ENCODE measurements around the gene RRH. TPM values are rescaled to one million over a fixed set of nuclear protein-coding genes. Genes with fewer than 3 reads are reported as not detected.

RRH gene
- total and polyA plus RNA-seq, 2 of the 13 experiments (the other 11 are each of a cell fraction or from before 2014, with no cell fraction given) = 0.07 to 0.17 TPM

DNA sequence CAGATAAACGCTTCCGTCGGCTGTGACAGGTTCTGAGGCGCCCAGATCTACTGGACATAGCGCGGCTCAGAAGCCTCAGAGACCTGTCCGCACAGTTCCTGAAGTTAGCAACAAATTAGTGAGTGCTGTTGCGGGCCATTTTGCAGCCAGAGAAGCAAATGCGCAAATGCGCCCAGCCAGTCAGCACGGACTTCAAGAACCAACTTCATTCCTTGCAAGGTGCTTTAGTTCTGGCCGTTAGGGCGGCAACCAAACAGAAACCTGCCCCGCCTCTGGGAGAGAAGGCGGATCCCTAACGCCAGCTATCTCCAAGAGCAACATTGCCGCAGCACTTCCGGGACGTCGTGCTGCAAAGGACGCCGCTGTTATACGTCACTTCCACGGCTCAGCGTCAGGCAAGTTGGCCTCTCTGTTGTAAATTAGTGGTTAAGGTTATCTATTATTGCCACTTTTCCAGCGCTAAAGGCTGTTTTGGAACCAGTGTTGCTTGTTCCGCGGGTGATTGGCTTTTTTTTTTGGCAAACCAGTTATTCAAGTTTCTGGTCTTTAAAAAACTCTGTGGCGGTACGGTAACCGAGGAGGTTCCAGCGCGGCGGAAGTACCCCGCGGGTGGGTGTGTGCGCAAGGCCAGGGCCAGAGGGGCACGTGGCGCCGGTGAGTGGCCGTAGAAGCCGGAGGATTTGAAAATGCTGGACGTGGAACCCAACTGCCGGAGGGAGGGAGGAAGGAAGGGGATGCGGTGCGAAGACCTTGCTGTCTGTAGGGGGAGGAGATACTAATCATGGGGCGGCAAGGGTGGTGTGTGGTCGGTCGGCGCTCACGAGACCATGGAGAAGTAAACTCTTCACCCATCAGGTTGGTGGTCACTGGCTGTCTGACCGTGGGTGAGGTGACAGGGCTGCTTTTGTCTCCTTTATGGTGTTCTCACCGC is 12.4 kb upstream of the RRH start, which contains the start of gene GAR1 (continued):
- TF ChIP-seq, protein P1, sequence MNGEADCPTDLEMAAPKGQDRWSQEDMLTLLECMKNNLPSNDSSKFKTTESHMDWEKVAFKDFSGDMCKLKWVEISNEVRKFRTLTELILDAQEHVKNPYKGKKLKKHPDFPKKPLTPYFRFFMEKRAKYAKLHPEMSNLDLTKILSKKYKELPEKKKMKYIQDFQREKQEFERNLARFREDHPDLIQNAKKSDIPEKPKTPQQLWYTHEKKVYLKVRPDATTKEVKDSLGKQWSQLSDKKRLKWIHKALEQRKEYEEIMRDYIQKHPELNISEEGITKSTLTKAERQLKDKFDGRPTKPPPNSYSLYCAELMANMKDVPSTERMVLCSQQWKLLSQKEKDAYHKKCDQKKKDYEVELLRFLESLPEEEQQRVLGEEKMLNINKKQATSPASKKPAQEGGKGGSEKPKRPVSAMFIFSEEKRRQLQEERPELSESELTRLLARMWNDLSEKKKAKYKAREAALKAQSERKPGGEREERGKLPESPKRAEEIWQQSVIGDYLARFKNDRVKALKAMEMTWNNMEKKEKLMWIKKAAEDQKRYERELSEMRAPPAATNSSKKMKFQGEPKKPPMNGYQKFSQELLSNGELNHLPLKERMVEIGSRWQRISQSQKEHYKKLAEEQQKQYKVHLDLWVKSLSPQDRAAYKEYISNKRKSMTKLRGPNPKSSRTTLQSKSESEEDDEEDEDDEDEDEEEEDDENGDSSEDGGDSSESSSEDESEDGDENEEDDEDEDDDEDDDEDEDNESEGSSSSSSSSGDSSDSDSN (CRISPR knock-in tag; IDR thresholded peaks at IDR 0.05) = peak; percentile 80
- TF ChIP-seq CEBPB (IDR thresholded peaks at IDR 0.05; ENCODE audit: borderline replicate concordance, low read depth, low read length) (no peak), NFE2L1 (CRISPR knock-in tag; IDR thresholded peaks at IDR 0.05; ENCODE audit: borderline replicate concordance) (no peak), POLR2AphosphoS2 (IDR thresholded peaks at IDR 0.05; ENCODE audit: low read depth, low read length) (no peak), NFATC3 (CRISPR knock-in tag; IDR thresholded peaks at IDR 0.05) (no peak; the same call in 1 of the 2 replicates), NCOA5 (CRISPR knock-in tag; IDR thresholded peaks at IDR 0.05) (no peak), ZNF564 (CRISPR knock-in tag; IDR thresholded peaks at IDR 0.05) (peak; percentile 17; the same call in 1 of the 2 replicates), ZKSCAN8 (CRISPR knock-in tag; IDR thresholded peaks at IDR 0.05; ENCODE audit: borderline replicate concordance) (peak; percentile 53; the same call in 1 of the 2 replicates), DNMT3B (CRISPR knock-in tag; conservative IDR thresholded peaks at IDR 0.05) (0 out of 2 replicates have a peak, but pooled peaks have one; percentile 51), MIER3 (CRISPR knock-in tag; IDR thresholded peaks at IDR 0.05; ENCODE audit: borderline replicate concordance) (peak; percentile 61; the same call in 1 of the 2 replicates), FOSL2 (CRISPR knock-in tag; IDR thresholded peaks at IDR 0.05) (peak; percentile 22; the same call in 1 of the 2 replicates)
- TF ChIP-seq, protein P2, sequence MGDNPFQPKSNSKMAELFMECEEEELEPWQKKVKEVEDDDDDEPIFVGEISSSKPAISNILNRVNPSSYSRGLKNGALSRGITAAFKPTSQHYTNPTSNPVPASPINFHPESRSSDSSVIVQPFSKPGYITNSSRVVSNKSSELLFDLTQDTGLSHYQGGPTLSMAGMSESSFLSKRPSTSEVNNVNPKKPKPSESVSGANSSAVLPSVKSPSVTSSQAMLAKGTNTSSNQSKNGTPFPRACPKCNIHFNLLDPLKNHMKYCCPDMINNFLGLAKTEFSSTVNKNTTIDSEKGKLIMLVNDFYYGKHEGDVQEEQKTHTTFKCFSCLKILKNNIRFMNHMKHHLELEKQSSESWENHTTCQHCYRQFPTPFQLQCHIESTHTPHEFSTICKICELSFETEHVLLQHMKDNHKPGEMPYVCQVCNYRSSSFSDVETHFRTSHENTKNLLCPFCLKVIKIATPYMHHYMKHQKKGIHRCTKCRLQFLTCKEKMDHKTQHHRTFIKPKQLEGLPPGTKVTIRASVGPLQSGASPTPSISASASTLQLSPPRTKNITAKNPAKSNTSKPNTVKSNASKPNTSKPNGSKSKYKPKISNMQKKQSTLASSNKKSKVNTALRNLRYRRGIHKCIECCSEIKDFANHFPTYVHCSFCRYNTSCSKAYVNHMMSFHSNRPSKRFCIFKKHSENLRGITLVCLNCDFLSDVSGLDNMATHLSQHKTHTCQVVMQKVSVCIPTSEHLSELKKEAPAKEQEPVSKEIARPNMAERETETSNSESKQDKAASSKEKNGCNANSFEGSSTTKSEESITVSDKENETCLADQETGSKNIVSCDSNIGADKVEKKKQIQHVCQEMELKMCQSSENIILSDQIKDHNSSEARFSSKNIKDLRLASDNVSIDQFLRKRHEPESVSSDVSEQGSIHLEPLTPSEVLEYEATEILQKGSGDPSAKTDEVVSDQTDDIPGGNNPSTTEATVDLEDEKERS (CRISPR knock-in tag; IDR thresholded peaks at IDR 0.05) = no peak
- TF ChIP-seq, protein P3, sequence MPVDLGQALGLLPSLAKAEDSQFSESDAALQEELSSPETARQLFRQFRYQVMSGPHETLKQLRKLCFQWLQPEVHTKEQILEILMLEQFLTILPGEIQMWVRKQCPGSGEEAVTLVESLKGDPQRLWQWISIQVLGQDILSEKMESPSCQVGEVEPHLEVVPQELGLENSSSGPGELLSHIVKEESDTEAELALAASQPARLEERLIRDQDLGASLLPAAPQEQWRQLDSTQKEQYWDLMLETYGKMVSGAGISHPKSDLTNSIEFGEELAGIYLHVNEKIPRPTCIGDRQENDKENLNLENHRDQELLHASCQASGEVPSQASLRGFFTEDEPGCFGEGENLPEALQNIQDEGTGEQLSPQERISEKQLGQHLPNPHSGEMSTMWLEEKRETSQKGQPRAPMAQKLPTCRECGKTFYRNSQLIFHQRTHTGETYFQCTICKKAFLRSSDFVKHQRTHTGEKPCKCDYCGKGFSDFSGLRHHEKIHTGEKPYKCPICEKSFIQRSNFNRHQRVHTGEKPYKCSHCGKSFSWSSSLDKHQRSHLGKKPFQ (CRISPR knock-in tag; IDR thresholded peaks at IDR 0.05; ENCODE audit: insufficient replicate concordance) = peak; percentile 66
- TF ChIP-seq, protein P4, sequence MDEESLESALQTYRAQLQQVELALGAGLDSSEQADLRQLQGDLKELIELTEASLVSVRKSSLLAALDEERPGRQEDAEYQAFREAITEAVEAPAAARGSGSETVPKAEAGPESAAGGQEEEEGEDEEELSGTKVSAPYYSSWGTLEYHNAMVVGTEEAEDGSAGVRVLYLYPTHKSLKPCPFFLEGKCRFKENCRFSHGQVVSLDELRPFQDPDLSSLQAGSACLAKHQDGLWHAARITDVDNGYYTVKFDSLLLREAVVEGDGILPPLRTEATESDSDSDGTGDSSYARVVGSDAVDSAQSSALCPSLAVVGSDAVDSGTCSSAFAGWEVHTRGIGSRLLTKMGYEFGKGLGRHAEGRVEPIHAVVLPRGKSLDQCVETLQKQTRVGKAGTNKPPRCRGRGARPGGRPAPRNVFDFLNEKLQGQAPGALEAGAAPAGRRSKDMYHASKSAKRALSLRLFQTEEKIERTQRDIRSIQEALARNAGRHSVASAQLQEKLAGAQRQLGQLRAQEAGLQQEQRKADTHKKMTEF (CRISPR knock-in tag; IDR thresholded peaks at IDR 0.05) = peak; percentile 83; the same call in 1 of the 2 replicates
- TF ChIP-seq, protein P5, sequence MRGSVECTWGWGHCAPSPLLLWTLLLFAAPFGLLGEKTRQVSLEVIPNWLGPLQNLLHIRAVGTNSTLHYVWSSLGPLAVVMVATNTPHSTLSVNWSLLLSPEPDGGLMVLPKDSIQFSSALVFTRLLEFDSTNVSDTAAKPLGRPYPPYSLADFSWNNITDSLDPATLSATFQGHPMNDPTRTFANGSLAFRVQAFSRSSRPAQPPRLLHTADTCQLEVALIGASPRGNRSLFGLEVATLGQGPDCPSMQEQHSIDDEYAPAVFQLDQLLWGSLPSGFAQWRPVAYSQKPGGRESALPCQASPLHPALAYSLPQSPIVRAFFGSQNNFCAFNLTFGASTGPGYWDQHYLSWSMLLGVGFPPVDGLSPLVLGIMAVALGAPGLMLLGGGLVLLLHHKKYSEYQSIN (CRISPR knock-in tag; IDR thresholded peaks at IDR 0.05; ENCODE audit: borderline replicate concordance) = no peak
- TF ChIP-seq, protein P6, sequence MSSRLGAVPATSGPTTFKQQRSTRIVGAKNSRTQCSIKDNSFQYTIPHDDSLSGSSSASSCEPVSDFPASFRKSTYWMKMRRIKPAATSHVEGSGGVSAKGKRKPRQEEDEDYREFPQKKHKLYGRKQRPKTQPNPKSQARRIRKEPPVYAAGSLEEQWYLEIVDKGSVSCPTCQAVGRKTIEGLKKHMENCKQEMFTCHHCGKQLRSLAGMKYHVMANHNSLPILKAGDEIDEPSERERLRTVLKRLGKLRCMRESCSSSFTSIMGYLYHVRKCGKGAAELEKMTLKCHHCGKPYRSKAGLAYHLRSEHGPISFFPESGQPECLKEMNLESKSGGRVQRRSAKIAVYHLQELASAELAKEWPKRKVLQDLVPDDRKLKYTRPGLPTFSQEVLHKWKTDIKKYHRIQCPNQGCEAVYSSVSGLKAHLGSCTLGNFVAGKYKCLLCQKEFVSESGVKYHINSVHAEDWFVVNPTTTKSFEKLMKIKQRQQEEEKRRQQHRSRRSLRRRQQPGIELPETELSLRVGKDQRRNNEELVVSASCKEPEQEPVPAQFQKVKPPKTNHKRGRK (CRISPR knock-in tag; IDR thresholded peaks at IDR 0.05) = no peak
